Activated CD4-positive, CD25-positive, alpha-beta regulatory T cell treated with anti-CD3 and anti-CD28 coated beads, Interleukin-2, amount 50 U/mL, for 24 hours (primary cell): ENCODE data around the gene FCRL5.
A peak's percentile ranks its signal among the peaks of the same experiment; 100 is the strongest.

Source experiments
- ATAC-seq, 2 donors: fragments of 150-1000 bp; cut with Tn5 transposase; one replicate each; pipeline ENCODE4 v1.10.0; 2021; ENCODE audit warnings: mild to moderate bottlenecking in 1 of 2, moderate library complexity in 1 of 2

Gene FCRL5

GRCh38 chr1:157487096-157487495 lies 65.2 kb downstream of the FCRL5 start:
- ATAC-seq: no peak

- peak in 1 of 2 donors; percentile 27 for ATAC-seq
These were observed 65.9 kb downstream of the FCRL5 start for GRCh38 chr1:157486400-157486799.

DNA sequence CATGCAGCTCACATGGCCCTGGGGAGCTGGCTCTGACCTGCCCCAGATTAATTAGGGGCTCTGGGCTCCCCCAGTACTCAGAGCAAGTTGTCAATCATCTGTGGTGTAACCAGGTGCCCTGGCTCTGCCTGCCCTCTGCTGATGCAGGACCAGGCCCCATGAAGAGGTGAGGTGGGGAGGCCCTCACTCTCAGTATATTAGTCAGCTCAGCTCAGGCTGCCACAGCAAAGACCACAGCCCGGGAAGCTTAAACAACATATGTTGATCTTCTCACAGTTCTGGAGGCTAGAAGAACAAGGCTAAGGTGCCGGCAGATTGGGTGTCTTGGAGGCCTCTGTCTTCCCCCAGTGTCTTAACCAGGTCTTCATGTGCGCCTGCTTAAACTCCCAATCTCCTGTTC lies 66.5 kb downstream of the FCRL5 start:
- no peak for ATAC-seq

DNA sequence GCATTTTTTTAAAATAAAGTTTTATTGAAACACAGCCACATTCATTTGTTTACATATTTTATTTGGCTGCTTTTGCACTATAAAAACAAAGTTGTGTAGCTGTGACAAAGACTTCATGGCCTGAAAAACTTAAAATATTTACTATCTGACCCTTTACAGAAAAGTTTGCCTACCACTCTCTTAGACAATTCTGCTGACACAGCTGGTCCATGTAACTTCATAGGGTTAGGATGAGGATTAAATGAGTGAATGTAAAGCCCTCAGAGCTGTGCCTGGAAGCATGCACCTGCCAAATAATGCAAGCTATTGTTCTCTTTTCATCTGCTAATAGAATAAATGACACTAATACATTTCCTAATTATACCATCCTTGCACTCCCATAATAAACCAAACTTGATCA lies 67.7 kb downstream of the FCRL5 start:
- no peak for ATAC-seq

- ATAC-seq: no peak
These were observed 68.7 kb downstream of the FCRL5 start for GRCh38 chr1:157483635-157484034.

GRCh38 chr1:157482717-157483116 lies 69.6 kb downstream of the FCRL5 start:
- ATAC-seq: no peak

DNA sequence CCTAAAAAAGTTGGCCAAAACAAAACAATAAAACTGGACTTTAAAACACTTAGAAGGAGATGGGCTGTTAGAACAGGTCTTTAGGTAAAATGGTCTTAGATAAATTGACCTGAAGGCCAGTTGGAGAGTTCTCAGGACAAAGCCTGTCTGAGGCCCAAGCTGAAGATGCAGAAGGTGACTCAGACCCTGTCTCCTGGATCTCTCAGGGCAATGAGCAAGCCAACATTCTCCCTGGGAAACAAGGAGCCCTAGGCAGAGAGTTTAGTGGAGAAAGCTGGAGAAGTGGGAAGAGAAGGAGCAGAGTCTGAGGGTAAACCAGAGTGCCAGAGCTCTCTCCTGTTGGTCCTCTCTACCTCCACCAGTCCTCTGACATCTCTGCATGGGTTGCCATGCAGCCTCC lies 70.1 kb downstream of the FCRL5 start:
- ATAC-seq: no peak

DNA sequence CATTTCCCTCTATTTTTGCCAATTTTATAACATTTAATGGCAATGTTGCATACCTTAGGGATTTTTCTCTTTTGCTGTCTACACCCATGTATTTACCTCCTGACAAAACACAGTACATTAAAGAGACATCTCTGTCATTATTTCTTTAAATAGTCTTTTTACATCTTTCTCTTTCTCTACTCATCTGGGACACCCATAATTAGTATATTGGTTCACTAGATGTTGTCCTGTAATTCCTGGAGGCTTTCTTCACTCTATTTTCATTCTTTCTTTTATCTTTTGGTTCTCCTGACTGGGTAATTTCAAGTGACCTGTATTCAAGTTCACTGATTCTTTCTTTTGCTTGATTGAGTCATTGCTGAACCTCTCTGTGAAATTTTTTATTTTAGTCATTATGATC lies 74.3 kb downstream of the FCRL5 start:
- no peak for ATAC-seq

GRCh38 chr1:157477419-157477818 lies 74.9 kb downstream of the FCRL5 start:
- no peak for ATAC-seq

GRCh38 chr1:157472959-157473358 lies 79.4 kb downstream of the FCRL5 start:
- ATAC-seq: no peak

DNA sequence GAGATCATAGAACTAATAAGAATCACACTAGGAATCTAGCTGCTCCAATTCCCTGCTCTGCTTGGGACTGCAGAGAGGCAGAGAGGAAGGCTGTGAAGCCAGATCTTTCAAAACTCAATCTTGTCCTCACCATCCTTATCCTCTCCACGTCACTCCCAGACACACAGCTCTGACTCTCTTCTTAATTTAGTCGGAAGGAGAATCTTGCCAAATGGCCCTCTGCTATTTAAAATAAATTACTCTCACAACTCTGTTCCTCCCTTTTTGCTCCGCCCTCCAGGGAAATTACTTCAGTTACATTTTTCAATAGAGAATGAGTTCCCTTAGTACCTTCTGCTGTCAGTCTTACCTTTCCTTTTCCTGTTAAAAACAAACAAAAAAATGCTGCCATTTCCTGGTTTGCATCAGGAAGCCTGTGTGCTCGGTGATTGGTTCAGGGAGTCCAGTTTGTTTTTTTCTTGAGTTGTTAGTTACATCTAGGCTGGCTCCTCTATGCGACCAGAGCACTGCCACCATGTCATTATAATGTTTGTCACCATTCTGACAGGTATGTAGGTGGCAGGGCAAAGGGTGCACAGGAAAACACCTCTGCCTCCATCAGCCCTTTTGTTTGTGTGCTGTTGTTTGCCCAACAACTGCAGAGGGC lies 80.1 kb downstream of the FCRL5 start:
- ATAC-seq: no peak

- ATAC-seq: no peak
These were observed 80.8 kb downstream of the FCRL5 start for GRCh38 chr1:157471531-157471930.

GRCh38 chr1:157469752-157470675 lies 82.3 kb downstream of the FCRL5 start:
- ATAC-seq: no peak

- no peak for ATAC-seq
These were observed 83.0 kb downstream of the FCRL5 start for GRCh38 chr1:157469300-157469699.

GRCh38 chr1:157466011-157466410 lies 86.3 kb downstream of the FCRL5 start:
- ATAC-seq: no peak
